GM19455 (cell line): ENCODE measurements around the gene CDK8.

Experiments
- ATAC-seq: cut with Tn5 transposase; IDR thresholded peaks from one replicate; pipeline ENCODE4 v1.9.1; 2021; ENCODE audit not compliant: unreplicated experiment

CDK8 gene

GRCh38 chr13:26379831-26380230 lies 125.9 kb downstream of the CDK8 start:
- no peak for ATAC-seq

- ATAC-seq: no peak
These were observed 127.0 kb downstream of the CDK8 start for GRCh38 chr13:26380930-26381329.

GRCh38 chr13:26382366-26382765 lies 128.4 kb downstream of the CDK8 start:
- no peak for ATAC-seq

- no peak for ATAC-seq
These were observed 128.9 kb downstream of the CDK8 start for GRCh38 chr13:26382835-26383234.

GRCh38 chr13:26384587-26384986 lies 130.7 kb downstream of the CDK8 start:
- no peak for ATAC-seq

- ATAC-seq: no peak
These were observed 132.1 kb downstream of the CDK8 start for GRCh38 chr13:26386026-26386425.

GRCh38 chr13:26390203-26390602 lies 136.3 kb downstream of the CDK8 start:
- ATAC-seq: no peak

- ATAC-seq: no peak
These were observed 146.6 kb downstream of the CDK8 start for GRCh38 chr13:26400545-26400944.

- no peak for ATAC-seq
These were observed 147.1 kb downstream of the CDK8 start for GRCh38 chr13:26401069-26401468.

GRCh38 chr13:26401578-26402021 lies 147.7 kb downstream of the CDK8 start:
- no peak for ATAC-seq

GRCh38 chr13:26406791-26407190 lies 152.9 kb downstream of the CDK8 start:
- ATAC-seq: no peak

- ATAC-seq: no peak
These were observed 157.3 kb downstream of the CDK8 start for GRCh38 chr13:26411206-26411605.

GRCh38 chr13:26412263-26412662 lies 158.3 kb downstream of the CDK8 start:
- no peak for ATAC-seq

GRCh38 chr13:26412936-26413716 lies 159.2 kb downstream of the CDK8 start:
- no peak for ATAC-seq

- no peak for ATAC-seq
These were observed 166.5 kb downstream of the CDK8 start for GRCh38 chr13:26420282-26420960.

- ATAC-seq: no peak
These were observed 168.1 kb downstream of the CDK8 start for GRCh38 chr13:26422036-26422435.

GRCh38 chr13:26423629-26424028 lies 169.7 kb downstream of the CDK8 start:
- no peak for ATAC-seq

- no peak for ATAC-seq
These were observed 170.3 kb downstream of the CDK8 start for GRCh38 chr13:26424181-26424580.

GRCh38 chr13:26425443-26426358 lies 171.8 kb downstream of the CDK8 start:
- no peak for ATAC-seq

GRCh38 chr13:26433776-26434175 lies 179.8 kb downstream of the CDK8 start:
- ATAC-seq: no peak

GRCh38 chr13:26435171-26435570 lies 181.2 kb downstream of the CDK8 start:
- ATAC-seq: no peak
